Chondrocyte (in vitro differentiated cells): ENCODE results near the gene SASH1. TPM values are rescaled to one million over a fixed set of nuclear protein-coding genes. Genes with fewer than 3 reads are reported as not detected.

Experiments
- DNase-seq: peaks from one replicate; pipeline ENCODE4 v3.0.0; 2021; ENCODE audit warnings: mixed read lengths, low spot score
- H3K27ac Mint-ChIP-seq: one replicate; pipeline ENCODE4 v1.8.0; 2021; ENCODE audit warnings: mild to moderate bottlenecking, moderate library complexity, mixed read lengths; ENCODE audit not compliant: unreplicated experiment
- H3K27me3 Mint-ChIP-seq: 2 replicates; pipeline ENCODE4 v1.8.0; 2021; ENCODE audit warnings: low read depth, mixed read lengths
- H3K36me3 Mint-ChIP-seq: 2 replicates; pipeline ENCODE4 v1.8.0; 2021; ENCODE audit warnings: low read depth, mixed read lengths
- H3K4me1 Mint-ChIP-seq: 2 replicates; pipeline ENCODE4 v1.8.0; 2021; ENCODE audit warnings: low read depth, mild to moderate bottlenecking, mixed read lengths
- H3K4me3 Mint-ChIP-seq: one replicate; pipeline ENCODE4 v1.8.0; 2021; ENCODE audit warnings: mild to moderate bottlenecking, moderate library complexity, mixed read lengths; ENCODE audit not compliant: unreplicated experiment
- H3K9me3 Mint-ChIP-seq: 2 replicates; pipeline ENCODE4 v1.8.0; 2021; ENCODE audit warnings: low read depth, mixed read lengths
- CTCF ChIP-seq: fragments of 200-600 bp; sonication (generic); IDR thresholded peaks from 2 replicates; pipeline ENCODE4 v1.5.0; 2021; ENCODE audit warnings: antibody characterized with exemption, mild to moderate bottlenecking, moderate library complexity
- total RNA-seq: library from RNA; stranded (reverse); gene quantifications from 3 replicates; pipeline ENCODE4 v1.2.1, GENCODE V29; 2021

Gene SASH1
- total RNA-seq, 1 donor from 2014 or later = 82.9 TPM

DNA sequence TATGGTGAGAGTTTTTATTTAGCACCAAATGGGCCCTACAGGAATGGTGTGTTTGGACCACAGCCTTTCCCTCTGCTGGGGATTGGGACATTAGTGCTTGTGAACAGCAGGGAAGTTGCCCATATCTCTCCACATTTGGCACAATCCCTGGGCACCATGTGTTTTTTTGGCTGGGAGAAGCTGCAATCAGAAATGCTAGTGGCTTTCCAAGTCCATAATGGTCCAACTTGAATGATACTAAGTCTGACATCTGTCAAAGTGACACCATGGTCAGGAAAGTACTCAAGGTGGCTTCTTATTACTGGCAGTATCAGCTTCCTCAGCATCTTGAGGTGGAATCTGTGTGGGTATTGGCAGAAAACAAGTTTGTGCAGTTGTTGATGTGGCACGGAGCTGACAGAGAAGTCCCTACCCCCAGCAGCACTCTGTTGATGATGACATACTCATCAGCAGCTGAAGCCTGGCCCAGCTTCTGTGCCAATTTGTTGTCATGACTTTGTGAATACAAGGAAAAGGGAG, 53.0 kb downstream of the SASH1 start:
- H3K27ac Mint-ChIP-seq = peak overlapping the region; percentile 32
- TF ChIP-seq CTCF = no peak
- H3K4me1 Mint-ChIP-seq = peaks cover 32% of the 10 kb centered on the region
- peaks cover 10% of the 10 kb centered on the region for H3K36me3 Mint-ChIP-seq
- DNase-seq = no peak
- no peak overlapping the region for H3K4me3 Mint-ChIP-seq
- no peaks in the 10 kb centered on the region for H3K27me3 Mint-ChIP-seq
- H3K9me3 Mint-ChIP-seq = no peaks in the 10 kb centered on the region

DNA sequence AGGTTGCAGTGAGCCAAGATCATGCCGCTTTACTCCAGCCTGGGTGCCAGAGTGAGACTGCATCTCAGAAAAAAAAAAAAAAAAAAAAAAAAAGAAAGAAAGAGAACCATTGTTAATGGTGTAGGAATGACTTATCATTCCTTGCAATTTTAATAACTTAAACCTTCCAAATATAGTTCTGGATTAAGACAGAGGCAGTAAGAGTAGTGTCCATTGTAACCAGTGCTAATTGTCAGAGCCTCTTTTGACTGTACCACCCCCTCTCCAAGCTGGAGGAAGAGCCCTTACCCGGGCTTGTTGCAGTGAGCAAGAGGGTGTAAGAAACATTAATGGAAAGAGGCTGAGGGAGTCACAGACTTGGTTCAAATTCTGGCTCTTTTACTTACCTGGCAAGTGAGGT, 53.8 kb downstream of the SASH1 start:
- no peak overlapping the region for H3K4me3 Mint-ChIP-seq
- peaks cover 9% of the 10 kb centered on the region for H3K36me3 Mint-ChIP-seq
- DNase-seq = no peak
- no peaks in the 10 kb centered on the region for H3K9me3 Mint-ChIP-seq
- peaks cover 32% of the 10 kb centered on the region for H3K4me1 Mint-ChIP-seq
- no peaks in the 10 kb centered on the region for H3K27me3 Mint-ChIP-seq
- no peak overlapping the region for H3K27ac Mint-ChIP-seq
- TF ChIP-seq CTCF = no peak

GRCh38 chr6:148396926-148397325, 54.3 kb downstream of the SASH1 start:
- no peaks in the 10 kb centered on the region for H3K9me3 Mint-ChIP-seq
- H3K4me3 Mint-ChIP-seq = no peak overlapping the region
- H3K27me3 Mint-ChIP-seq = no peaks in the 10 kb centered on the region
- no peak for DNase-seq
- TF ChIP-seq CTCF = no peak
- peaks cover 9% of the 10 kb centered on the region for H3K36me3 Mint-ChIP-seq
- no peak overlapping the region for H3K27ac Mint-ChIP-seq
- peaks cover 34% of the 10 kb centered on the region for H3K4me1 Mint-ChIP-seq

GRCh38 chr6:148398244-148398643, 55.6 kb downstream of the SASH1 start:
- TF ChIP-seq CTCF = no peak
- Mint-ChIP-seq H3K27me3 (no peaks in the 10 kb centered on the region), H3K27ac (peak overlapping the region; percentile 34)

DNA sequence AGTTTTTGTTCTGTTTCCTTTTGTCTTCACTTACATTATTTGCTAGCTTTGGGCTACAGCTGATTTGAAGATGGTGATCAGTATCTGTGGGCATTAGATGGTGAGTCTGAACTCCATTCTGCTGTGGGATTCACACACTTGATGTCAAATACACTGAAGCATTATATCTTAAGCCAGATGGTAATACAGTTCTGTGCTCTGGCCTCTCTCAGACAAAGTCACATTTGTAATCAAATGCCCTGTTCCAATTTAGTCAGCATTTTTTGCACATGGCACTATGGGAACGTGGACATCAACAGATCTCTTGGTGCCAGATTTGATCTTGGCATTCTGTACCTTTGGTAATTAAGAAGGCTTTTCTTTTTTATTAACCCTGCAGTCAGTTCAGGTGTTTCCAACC, 56.0 kb downstream of the SASH1 start:
- no peak overlapping the region for H3K4me3 Mint-ChIP-seq
- TF ChIP-seq CTCF = no peak
- H3K36me3 Mint-ChIP-seq = peaks cover 10% of the 10 kb centered on the region
- H3K27me3 Mint-ChIP-seq = no peaks in the 10 kb centered on the region
- DNase-seq = no peak
- no peaks in the 10 kb centered on the region for H3K9me3 Mint-ChIP-seq
- no peak overlapping the region for H3K27ac Mint-ChIP-seq
- peaks cover 28% of the 10 kb centered on the region for H3K4me1 Mint-ChIP-seq

More at GRCh38 chr6:148398244-148398643, 55.6 kb downstream of the SASH1 start:
- Mint-ChIP-seq H3K36me3 (peaks cover 10% of the 10 kb centered on the region), H3K9me3 (no peaks in the 10 kb centered on the region), H3K4me3 (no peak overlapping the region), H3K4me1 (peaks cover 28% of the 10 kb centered on the region)
- no peak for DNase-seq
